Ishikawa (cell line): ENCODE data around the gene STX4.

Experiments
- CEBPB ChIP-seq: IDR thresholded peaks from 2 replicates; pipeline ENCODE4 v1.6.1; 2012
- EP300 ChIP-seq: IDR thresholded peaks from 2 replicates; pipeline ENCODE4 v1.6.1; 2012; ENCODE audit warnings: borderline replicate concordance
- FOXM1 ChIP-seq: IDR thresholded peaks from 2 replicates; pipeline ENCODE4 v1.6.1; 2012; ENCODE audit warnings: low read depth, borderline replicate concordance
- RAD21 ChIP-seq: IDR thresholded peaks from 2 replicates; pipeline ENCODE4 v1.6.1; 2012; ENCODE audit warnings: low read depth
- TAF1 ChIP-seq: IDR thresholded peaks from 2 replicates; pipeline ENCODE4 v1.6.1; 2012; ENCODE audit warnings: low read depth, mild to moderate bottlenecking
- ZBTB7A ChIP-seq: IDR thresholded peaks from 2 replicates; pipeline ENCODE4 v1.6.1; 2012; ENCODE audit warnings: low read depth
- TF ChIP-seq, protein P1 (sequence below): IDR thresholded peaks from 2 replicates; pipeline ENCODE4 v1.6.1; 2012
- TF ChIP-seq, protein P2 (sequence below): IDR thresholded peaks from 2 replicates; pipeline ENCODE4 v1.6.1; 2012; ENCODE audit warnings: low read depth, mild to moderate bottlenecking
- TF ChIP-seq, protein P3 (sequence below): IDR thresholded peaks from 2 replicates; pipeline ENCODE4 v1.6.1; 2012

DNA sequence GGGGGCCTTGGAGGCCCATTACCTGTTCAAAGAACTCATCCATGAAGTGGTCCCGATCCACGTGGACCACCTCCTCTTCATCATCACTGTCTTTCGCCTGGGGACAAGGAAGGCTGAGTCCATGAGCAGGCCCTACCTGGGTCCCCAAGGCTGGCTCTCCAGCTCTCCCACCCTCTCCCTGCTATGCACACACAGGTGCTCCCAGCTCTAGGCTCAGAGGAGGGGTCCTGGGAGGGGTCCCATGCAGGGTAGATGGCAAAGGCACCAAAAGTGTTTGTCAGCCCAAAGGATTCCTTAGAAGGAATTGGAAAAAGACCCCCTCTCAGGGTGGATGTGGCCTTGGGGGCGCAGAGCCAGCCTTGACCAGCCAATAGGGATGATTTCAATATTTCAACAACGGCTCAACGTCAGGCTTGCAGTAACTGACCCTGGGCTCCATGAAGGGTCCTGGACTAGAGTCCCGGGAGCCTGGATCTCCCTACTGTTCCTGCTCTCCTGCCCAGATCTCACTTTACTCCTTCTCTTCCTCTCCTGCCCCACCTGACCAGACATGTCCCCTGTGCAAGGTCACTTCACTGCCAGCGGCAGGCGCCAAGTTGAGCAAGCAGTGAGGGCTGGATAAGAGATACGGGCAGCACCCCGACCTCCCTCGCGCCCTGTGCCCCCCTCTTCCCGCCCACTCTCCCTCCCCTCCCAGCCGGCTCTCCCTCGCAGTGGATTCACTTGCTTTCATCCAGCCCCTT is 31.7 kb upstream of the STX4 start:
- TF ChIP-seq RAD21 (no peak), EP300 (no peak), FOXM1 (no peak), TAF1 (no peak), ZBTB7A (no peak), CEBPB (no peak)
- TF ChIP-seq, protein P1, sequence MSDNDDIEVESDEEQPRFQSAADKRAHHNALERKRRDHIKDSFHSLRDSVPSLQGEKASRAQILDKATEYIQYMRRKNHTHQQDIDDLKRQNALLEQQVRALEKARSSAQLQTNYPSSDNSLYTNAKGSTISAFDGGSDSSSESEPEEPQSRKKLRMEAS: no peak
- TF ChIP-seq, protein P2, sequence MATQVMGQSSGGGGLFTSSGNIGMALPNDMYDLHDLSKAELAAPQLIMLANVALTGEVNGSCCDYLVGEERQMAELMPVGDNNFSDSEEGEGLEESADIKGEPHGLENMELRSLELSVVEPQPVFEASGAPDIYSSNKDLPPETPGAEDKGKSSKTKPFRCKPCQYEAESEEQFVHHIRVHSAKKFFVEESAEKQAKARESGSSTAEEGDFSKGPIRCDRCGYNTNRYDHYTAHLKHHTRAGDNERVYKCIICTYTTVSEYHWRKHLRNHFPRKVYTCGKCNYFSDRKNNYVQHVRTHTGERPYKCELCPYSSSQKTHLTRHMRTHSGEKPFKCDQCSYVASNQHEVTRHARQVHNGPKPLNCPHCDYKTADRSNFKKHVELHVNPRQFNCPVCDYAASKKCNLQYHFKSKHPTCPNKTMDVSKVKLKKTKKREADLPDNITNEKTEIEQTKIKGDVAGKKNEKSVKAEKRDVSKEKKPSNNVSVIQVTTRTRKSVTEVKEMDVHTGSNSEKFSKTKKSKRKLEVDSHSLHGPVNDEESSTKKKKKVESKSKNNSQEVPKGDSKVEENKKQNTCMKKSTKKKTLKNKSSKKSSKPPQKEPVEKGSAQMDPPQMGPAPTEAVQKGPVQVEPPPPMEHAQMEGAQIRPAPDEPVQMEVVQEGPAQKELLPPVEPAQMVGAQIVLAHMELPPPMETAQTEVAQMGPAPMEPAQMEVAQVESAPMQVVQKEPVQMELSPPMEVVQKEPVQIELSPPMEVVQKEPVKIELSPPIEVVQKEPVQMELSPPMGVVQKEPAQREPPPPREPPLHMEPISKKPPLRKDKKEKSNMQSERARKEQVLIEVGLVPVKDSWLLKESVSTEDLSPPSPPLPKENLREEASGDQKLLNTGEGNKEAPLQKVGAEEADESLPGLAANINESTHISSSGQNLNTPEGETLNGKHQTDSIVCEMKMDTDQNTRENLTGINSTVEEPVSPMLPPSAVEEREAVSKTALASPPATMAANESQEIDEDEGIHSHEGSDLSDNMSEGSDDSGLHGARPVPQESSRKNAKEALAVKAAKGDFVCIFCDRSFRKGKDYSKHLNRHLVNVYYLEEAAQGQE: no peak
- TF ChIP-seq, protein P3, sequence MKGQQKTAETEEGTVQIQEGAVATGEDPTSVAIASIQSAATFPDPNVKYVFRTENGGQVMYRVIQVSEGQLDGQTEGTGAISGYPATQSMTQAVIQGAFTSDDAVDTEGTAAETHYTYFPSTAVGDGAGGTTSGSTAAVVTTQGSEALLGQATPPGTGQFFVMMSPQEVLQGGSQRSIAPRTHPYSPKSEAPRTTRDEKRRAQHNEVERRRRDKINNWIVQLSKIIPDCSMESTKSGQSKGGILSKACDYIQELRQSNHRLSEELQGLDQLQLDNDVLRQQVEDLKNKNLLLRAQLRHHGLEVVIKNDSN: no peak
